Thyroid gland (tissue), 4 donors: ENCODE measurements around the gene CDH10.

ENCODE experiments used
- POLR2A ChIP-seq, 2 donors: fragments of 450-650 bp; IDR thresholded peaks; one replicate each; pipeline ENCODE4 v1.6.1; 2017; ENCODE audit warnings: antibody characterized with exemption in 2 of 2, mild to moderate bottlenecking in 2 of 2, moderate library complexity in 1 of 2
- TF ChIP-seq, protein P1 (sequence below), 6 experiments: fragments of 200-600 bp in 3 of 6; fragments of 450-650 bp in 3 of 6; sonication (generic) in 3 of 6; IDR thresholded peaks; one replicate each; pipeline ENCODE4 v1.5.1; 2016 to 2019; ENCODE audit warnings: antibody characterized with exemption in 6 of 6, mild to moderate bottlenecking in 2 of 6, inconsistent platforms in 1 of 6, moderate library complexity in 1 of 6

DNA sequence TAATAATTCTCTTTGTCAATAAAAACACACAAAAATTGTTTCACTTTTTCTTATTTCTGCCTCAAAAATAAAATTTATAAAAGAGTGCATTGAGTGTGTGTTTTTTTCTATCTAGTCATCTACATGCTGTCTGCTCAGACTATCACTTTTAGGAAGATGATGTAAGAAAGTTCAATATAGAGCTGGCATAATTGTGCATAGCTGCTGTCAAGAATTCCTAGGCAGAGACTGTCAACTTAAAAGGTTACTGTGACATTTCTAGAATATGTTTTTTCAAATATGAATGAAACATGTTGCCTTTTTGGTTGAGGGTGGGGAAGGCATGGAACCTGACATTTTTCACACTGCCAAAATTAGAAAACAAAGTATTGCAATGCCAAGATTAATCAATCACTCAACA is 172.3 kb downstream of the CDH10 start:
- TF ChIP-seq, protein P1, sequence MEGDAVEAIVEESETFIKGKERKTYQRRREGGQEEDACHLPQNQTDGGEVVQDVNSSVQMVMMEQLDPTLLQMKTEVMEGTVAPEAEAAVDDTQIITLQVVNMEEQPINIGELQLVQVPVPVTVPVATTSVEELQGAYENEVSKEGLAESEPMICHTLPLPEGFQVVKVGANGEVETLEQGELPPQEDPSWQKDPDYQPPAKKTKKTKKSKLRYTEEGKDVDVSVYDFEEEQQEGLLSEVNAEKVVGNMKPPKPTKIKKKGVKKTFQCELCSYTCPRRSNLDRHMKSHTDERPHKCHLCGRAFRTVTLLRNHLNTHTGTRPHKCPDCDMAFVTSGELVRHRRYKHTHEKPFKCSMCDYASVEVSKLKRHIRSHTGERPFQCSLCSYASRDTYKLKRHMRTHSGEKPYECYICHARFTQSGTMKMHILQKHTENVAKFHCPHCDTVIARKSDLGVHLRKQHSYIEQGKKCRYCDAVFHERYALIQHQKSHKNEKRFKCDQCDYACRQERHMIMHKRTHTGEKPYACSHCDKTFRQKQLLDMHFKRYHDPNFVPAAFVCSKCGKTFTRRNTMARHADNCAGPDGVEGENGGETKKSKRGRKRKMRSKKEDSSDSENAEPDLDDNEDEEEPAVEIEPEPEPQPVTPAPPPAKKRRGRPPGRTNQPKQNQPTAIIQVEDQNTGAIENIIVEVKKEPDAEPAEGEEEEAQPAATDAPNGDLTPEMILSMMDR (IDR thresholded peaks at IDR 0.05) = no peak
- TF ChIP-seq POLR2A (IDR thresholded peaks at IDR 0.05) = no peak
